ENCODE measurements around the gene ENTPD2.

The ENTPD2 gene

DNA sequence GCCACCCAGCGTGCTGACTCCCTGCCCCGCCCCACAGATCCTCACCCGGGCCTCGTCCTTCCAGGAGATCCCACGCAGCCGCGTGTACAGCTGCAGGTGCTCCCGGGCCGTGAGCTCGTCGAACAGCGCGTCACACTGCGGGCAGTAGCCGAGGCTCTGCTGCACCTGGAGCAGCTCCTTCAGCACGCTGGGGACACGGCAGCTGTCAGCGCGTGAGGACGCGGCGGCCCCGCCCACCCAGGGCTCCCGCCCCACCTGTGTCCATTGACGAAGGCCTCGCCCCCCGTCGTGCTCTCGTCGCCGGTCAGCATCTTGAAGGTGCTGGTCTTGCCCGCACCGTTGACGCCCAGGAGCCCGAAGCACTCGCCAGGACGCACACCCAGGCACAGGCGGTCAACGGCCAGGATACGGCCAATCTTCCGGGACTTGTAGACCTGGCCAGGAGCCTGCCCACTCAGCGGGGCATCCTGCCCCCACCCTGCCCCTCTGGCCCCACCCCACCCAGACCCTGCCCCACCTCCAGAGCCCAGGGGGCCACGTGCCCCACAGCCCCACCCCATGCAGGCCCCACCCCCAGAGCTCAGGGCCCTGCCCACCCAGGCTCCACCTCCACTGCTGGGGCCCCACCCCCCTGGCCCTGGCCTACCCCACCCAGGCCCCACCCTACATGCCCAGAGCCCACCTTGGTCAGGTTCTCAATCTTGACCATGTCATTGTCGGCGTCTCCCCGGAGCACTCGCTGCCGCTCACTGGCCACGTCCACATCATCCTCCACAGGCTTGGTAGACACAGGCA, 43.7 kb downstream of the ENTPD2 start:
- peaks cover 0 to 30% of the 10 kb centered on the region in 2 experiments; a peak in 1 of 3 replicates for H3K36me3 ChIP-seq (ENCODE audit: control insufficient read depth in 2 of 2, insufficient read depth in 1 of 2, low read length in 2 of 2)
- H3K9me3 ChIP-seq (ENCODE audit: control insufficient read depth, insufficient read depth, low read depth, low read length): no peaks in the 10 kb centered on the region
- H3K4me1 ChIP-seq (ENCODE audit: control insufficient read depth, insufficient read depth, low read length): peaks cover 3% of the 10 kb centered on the region; the same call in 1 of the 2 replicates
- no peak overlapping the region for H3K27ac ChIP-seq (ENCODE audit: extremely low read depth, low read depth, low read length)
- ChIA-PET POLR2A (interaction anchor here (0.5 to 0.6 kb wide), 3 partner anchors 14 to 32 kb away, joined by 3 to 5 read pairs (median 3); partner anchors contain the start of gene CLIC3), CTCF (no interaction called here)
- no peak overlapping the region for H3K4me3 ChIP-seq (ENCODE audit: low read depth, low read length)
- TF ChIP-seq ZNF2 (tag by site-specific recombination; IDR thresholded peaks at IDR 0.05): no peak
- peak; percentile 55; the same call in 1 of the 2 replicates for TF ChIP-seq KLF8 (tag by site-specific recombination; IDR thresholded peaks at IDR 0.05)
- TF ChIP-seq, protein P1, sequence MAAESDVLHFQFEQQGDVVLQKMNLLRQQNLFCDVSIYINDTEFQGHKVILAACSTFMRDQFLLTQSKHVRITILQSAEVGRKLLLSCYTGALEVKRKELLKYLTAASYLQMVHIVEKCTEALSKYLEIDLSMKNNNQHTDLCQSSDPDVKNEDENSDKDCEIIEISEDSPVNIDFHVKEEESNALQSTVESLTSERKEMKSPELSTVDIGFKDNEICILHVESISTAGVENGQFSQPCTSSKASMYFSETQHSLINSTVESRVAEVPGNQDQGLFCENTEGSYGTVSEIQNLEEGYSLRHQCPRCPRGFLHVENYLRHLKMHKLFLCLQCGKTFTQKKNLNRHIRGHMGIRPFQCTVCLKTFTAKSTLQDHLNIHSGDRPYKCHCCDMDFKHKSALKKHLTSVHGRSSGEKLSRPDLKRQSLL (tag by site-specific recombination; IDR thresholded peaks at IDR 0.05): no peak
- TF ChIP-seq ZNF335 (tag by site-specific recombination; conservative IDR thresholded peaks at IDR 0.05): no peak
- TF ChIP-seq, protein P2, sequence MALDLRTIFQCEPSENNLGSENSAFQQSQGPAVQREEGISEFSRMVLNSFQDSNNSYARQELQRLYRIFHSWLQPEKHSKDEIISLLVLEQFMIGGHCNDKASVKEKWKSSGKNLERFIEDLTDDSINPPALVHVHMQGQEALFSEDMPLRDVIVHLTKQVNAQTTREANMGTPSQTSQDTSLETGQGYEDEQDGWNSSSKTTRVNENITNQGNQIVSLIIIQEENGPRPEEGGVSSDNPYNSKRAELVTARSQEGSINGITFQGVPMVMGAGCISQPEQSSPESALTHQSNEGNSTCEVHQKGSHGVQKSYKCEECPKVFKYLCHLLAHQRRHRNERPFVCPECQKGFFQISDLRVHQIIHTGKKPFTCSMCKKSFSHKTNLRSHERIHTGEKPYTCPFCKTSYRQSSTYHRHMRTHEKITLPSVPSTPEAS (tag by site-specific recombination; IDR thresholded peaks at IDR 0.05): no peak
- TF ChIP-seq, protein P3, sequence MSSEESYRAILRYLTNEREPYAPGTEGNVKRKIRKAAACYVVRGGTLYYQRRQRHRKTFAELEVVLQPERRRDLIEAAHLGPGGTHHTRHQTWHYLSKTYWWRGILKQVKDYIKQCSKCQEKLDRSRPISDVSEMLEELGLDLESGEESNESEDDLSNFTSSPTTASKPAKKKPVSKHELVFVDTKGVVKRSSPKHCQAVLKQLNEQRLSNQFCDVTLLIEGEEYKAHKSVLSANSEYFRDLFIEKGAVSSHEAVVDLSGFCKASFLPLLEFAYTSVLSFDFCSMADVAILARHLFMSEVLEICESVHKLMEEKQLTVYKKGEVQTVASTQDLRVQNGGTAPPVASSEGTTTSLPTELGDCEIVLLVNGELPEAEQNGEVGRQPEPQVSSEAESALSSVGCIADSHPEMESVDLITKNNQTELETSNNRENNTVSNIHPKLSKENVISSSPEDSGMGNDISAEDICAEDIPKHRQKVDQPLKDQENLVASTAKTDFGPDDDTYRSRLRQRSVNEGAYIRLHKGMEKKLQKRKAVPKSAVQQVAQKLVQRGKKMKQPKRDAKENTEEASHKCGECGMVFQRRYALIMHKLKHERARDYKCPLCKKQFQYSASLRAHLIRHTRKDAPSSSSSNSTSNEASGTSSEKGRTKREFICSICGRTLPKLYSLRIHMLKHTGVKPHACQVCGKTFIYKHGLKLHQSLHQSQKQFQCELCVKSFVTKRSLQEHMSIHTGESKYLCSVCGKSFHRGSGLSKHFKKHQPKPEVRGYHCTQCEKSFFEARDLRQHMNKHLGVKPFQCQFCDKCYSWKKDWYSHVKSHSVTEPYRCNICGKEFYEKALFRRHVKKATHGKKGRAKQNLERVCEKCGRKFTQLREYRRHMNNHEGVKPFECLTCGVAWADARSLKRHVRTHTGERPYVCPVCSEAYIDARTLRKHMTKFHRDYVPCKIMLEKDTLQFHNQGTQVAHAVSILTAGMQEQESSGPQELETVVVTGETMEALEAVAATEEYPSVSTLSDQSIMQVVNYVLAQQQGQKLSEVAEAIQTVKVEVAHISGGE (tag by site-specific recombination; conservative IDR thresholded peaks at IDR 0.05; ENCODE audit: low read depth): no peak
- no peak for TF ChIP-seq ZNF501 (tag by site-specific recombination; IDR thresholded peaks at IDR 0.05)
- TF ChIP-seq ZNF558 (tag by site-specific recombination; IDR thresholded peaks at IDR 0.05): no peak
- TF ChIP-seq ZNF792 (tag by site-specific recombination; IDR thresholded peaks at IDR 0.05): no peak
- no peak for TF ChIP-seq ZFP41 (tag by site-specific recombination; IDR thresholded peaks at IDR 0.05; ENCODE audit: borderline replicate concordance)
- TF ChIP-seq KLF1 (tag by site-specific recombination; IDR thresholded peaks at IDR 0.05): peak; percentile 71
- TF ChIP-seq, protein P4, sequence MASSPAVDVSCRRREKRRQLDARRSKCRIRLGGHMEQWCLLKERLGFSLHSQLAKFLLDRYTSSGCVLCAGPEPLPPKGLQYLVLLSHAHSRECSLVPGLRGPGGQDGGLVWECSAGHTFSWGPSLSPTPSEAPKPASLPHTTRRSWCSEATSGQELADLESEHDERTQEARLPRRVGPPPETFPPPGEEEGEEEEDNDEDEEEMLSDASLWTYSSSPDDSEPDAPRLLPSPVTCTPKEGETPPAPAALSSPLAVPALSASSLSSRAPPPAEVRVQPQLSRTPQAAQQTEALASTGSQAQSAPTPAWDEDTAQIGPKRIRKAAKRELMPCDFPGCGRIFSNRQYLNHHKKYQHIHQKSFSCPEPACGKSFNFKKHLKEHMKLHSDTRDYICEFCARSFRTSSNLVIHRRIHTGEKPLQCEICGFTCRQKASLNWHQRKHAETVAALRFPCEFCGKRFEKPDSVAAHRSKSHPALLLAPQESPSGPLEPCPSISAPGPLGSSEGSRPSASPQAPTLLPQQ (tag by site-specific recombination; IDR thresholded peaks at IDR 0.05): no peak
- TF ChIP-seq ZNF140 (tag by site-specific recombination; IDR thresholded peaks at IDR 0.05): no peak
- TF ChIP-seq ZNF549 (tag by site-specific recombination; IDR thresholded peaks at IDR 0.05): no peak
- no peak for TF ChIP-seq ZNF701 (tag by site-specific recombination; IDR thresholded peaks at IDR 0.05)
- 0 out of 2 replicates have a peak, but pooled peaks have one; percentile 16 for TF ChIP-seq ZNF600 (tag by site-specific recombination; IDR thresholded peaks at IDR 0.05)
- TF ChIP-seq ZNF24 (tag by site-specific recombination; IDR thresholded peaks at IDR 0.05): no peak
- no peak for TF ChIP-seq ZNF670 (tag by site-specific recombination; IDR thresholded peaks at IDR 0.05; ENCODE audit: low read depth)
- no peak for TF ChIP-seq ZNF354C (tag by site-specific recombination; IDR thresholded peaks at IDR 0.05; ENCODE audit: borderline replicate concordance, low read depth)
- TF ChIP-seq ZNF843 (tag by site-specific recombination; IDR thresholded peaks at IDR 0.05): no peak
- no peak for TF ChIP-seq ZNF621 (tag by site-specific recombination; IDR thresholded peaks at IDR 0.05)
- TF ChIP-seq SCRT1 (tag by site-specific recombination; IDR thresholded peaks at IDR 0.05; ENCODE audit: borderline replicate concordance): no peak
- TF ChIP-seq YY1 (tag by site-specific recombination; IDR thresholded peaks at IDR 0.05): no peak
- TF ChIP-seq, protein P5, sequence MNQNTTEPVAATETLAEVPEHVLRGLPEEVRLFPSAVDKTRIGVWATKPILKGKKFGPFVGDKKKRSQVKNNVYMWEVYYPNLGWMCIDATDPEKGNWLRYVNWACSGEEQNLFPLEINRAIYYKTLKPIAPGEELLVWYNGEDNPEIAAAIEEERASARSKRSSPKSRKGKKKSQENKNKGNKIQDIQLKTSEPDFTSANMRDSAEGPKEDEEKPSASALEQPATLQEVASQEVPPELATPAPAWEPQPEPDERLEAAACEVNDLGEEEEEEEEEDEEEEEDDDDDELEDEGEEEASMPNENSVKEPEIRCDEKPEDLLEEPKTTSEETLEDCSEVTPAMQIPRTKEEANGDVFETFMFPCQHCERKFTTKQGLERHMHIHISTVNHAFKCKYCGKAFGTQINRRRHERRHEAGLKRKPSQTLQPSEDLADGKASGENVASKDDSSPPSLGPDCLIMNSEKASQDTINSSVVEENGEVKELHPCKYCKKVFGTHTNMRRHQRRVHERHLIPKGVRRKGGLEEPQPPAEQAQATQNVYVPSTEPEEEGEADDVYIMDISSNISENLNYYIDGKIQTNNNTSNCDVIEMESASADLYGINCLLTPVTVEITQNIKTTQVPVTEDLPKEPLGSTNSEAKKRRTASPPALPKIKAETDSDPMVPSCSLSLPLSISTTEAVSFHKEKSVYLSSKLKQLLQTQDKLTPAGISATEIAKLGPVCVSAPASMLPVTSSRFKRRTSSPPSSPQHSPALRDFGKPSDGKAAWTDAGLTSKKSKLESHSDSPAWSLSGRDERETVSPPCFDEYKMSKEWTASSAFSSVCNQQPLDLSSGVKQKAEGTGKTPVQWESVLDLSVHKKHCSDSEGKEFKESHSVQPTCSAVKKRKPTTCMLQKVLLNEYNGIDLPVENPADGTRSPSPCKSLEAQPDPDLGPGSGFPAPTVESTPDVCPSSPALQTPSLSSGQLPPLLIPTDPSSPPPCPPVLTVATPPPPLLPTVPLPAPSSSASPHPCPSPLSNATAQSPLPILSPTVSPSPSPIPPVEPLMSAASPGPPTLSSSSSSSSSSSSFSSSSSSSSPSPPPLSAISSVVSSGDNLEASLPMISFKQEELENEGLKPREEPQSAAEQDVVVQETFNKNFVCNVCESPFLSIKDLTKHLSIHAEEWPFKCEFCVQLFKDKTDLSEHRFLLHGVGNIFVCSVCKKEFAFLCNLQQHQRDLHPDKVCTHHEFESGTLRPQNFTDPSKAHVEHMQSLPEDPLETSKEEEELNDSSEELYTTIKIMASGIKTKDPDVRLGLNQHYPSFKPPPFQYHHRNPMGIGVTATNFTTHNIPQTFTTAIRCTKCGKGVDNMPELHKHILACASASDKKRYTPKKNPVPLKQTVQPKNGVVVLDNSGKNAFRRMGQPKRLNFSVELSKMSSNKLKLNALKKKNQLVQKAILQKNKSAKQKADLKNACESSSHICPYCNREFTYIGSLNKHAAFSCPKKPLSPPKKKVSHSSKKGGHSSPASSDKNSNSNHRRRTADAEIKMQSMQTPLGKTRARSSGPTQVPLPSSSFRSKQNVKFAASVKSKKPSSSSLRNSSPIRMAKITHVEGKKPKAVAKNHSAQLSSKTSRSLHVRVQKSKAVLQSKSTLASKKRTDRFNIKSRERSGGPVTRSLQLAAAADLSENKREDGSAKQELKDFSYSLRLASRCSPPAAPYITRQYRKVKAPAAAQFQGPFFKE (tag by site-specific recombination; IDR thresholded peaks at IDR 0.05; ENCODE audit: borderline replicate concordance): no peak
